ENCODE data around the gene CDT1. TPM values are rescaled to one million over a fixed set of nuclear protein-coding genes. Genes with fewer than 3 reads are reported as not detected.

Gene CDT1
- total RNA-seq, 1 donor from 2014 or later: 10.8 TPM

GRCh38 chr16:88761143-88761534, 42.5 kb upstream of the CDT1 start:
- H3K27me3 ChIP-seq: no peaks in the 10 kb centered on the region
- intact Hi-C loops (cut with DNase I): no loop called here

GRCh38 chr16:88761830-88762229, 41.8 kb upstream of the CDT1 start:
- TF ChIP-seq POLR2A (IDR thresholded peaks at IDR 0.05): no peak
- TF ChIP-seq POLR2AphosphoS5 (IDR thresholded peaks at IDR 0.05; ENCODE audit: insufficient read depth in 1 of 2, low read depth in 1 of 2): no peak
- TF ChIP-seq CTCF (IDR thresholded peaks at IDR 0.05): no peak
- H3K4me3 ChIP-seq: no peak overlapping the region
- no peaks in the 10 kb centered on the region for H3K9me3 ChIP-seq
- DNase-seq (ENCODE audit: extremely low spot score in 2 of 2): no peak
- H3K4me1 ChIP-seq: peaks cover 83% of the 10 kb centered on the region
- intact Hi-C loops (cut with DNase I): no loop called here
- H3K27ac ChIP-seq: no peak overlapping the region
- H3K27me3 ChIP-seq: no peaks in the 10 kb centered on the region
- H3K36me3 ChIP-seq: no peaks in the 10 kb centered on the region

More at GRCh38 chr16:88761143-88761534, 42.5 kb upstream of the CDT1 start:
- Histone ChIP-seq H3K9me3 (no peaks in the 10 kb centered on the region), H3K4me3 (no peak overlapping the region), H3K4me1 (peaks cover 81% of the 10 kb centered on the region), H3K27ac (no peak overlapping the region), H3K36me3 (no peaks in the 10 kb centered on the region)
- DNase-seq (ENCODE audit: extremely low spot score in 2 of 2): no peak
- TF ChIP-seq POLR2AphosphoS5 (IDR thresholded peaks at IDR 0.05; ENCODE audit: insufficient read depth in 1 of 2, low read depth in 1 of 2) (no peak), POLR2A (IDR thresholded peaks at IDR 0.05) (no peak), CTCF (IDR thresholded peaks at IDR 0.05) (no peak)

DNA sequence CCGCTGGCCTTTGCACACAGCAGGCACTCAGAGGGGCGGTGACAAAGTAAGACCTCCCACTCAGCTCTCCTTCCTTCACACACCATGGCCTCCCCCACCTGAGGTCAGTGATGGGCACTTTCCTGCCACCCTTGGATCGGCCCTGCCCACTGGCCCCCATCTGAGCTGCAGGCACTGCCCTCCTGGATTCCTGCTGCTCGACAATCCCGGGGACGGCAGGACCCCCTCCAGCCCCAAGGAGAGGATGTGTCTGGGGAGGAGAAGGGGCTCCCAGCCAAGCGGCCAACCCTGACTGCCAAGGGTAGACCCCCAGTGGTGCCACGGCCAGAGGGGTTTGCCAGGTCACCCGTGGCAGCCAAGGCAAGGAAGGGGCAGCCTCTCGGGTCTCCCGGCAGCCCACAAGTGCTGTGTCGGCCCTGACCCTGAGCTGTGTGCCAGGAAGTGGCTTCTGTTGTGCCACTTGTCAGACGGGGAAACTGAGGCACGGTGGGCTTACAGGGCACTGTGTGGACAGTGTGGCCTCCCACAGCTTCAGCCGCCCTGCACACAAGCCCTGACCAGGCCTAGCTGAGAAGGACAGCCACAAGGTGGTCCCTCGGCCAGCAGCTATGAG, 41.2 kb upstream of the CDT1 start:
- no peaks in the 10 kb centered on the region for H3K9me3 ChIP-seq
- no peak overlapping the region for H3K27ac ChIP-seq
- intact Hi-C loops (cut with DNase I): no loop called here
- no peaks in the 10 kb centered on the region for H3K27me3 ChIP-seq
- peaks cover 88% of the 10 kb centered on the region for H3K4me1 ChIP-seq
- TF ChIP-seq POLR2AphosphoS5 (IDR thresholded peaks at IDR 0.05; ENCODE audit: insufficient read depth in 1 of 2, low read depth in 1 of 2) (no peak), POLR2A (IDR thresholded peaks at IDR 0.05) (no peak), CTCF (IDR thresholded peaks at IDR 0.05) (no peak)
- no peak overlapping the region for H3K4me3 ChIP-seq
- DNase-seq (ENCODE audit: extremely low spot score in 2 of 2): no peak
- H3K36me3 ChIP-seq: no peaks in the 10 kb centered on the region

DNA sequence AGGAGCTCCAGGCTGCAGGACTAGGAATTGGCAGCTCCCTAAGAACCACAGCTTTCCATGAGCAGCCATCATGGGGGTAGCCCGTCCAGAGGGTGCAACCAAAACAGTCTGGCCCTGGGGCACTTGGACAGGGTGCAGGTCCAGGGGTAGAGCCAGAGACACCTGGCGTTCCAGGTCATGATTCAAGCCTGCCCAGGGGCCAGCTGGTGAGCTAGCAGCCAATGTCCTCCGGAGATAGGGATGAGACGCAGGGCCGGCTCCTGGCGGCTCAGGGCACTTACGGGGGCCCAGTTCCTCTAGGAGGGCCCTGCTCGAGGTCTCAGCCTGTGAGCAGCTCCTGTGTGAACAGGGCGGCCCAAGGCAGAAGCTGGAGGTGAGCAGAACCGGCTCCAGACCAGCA, 40.6 kb upstream of the CDT1 start:
- H3K27ac ChIP-seq: peak overlapping the region; percentile 16
- intact Hi-C loops (cut with DNase I): no loop called here
- no peaks in the 10 kb centered on the region for H3K36me3 ChIP-seq

More for the DNA sequence above, 40.6 kb upstream of the CDT1 start:
- peaks cover 90% of the 10 kb centered on the region for H3K4me1 ChIP-seq
- TF ChIP-seq CTCF (IDR thresholded peaks at IDR 0.05) (no peak), POLR2AphosphoS5 (IDR thresholded peaks at IDR 0.05; ENCODE audit: insufficient read depth in 1 of 2, low read depth in 1 of 2) (no peak), POLR2A (IDR thresholded peaks at IDR 0.05) (no peak)
- no peaks in the 10 kb centered on the region for H3K9me3 ChIP-seq
- no peaks in the 10 kb centered on the region for H3K27me3 ChIP-seq
- H3K4me3 ChIP-seq: no peak overlapping the region
- DNase-seq (ENCODE audit: extremely low spot score in 2 of 2): no peak

All from vagina (tissue), 2 donors.